SU-DHL-6 (cell line): Measurements from ENCODE around the gene TMEM25.

Experiments
- EZH2phosphoT487 ChIP-seq: fragments of 200-600 bp; sonication (generic), shearing (Covaris generic); conservative IDR thresholded peaks from 2 replicates; pipeline ENCODE4 v1.6.1; 2018; ENCODE audit warnings: mild to moderate bottlenecking, antibody characterized with exemption, low read length, moderate library complexity, mixed read lengths
- TF ChIP-seq, protein P1 (sequence below): fragments of 200-600 bp; sonication (generic); IDR thresholded peaks from one replicate; pipeline ENCODE4 v1.5.1; 2017; ENCODE audit warnings: antibody characterized with exemption, mild to moderate bottlenecking, low read length, moderate library complexity; ENCODE audit not compliant: insufficient read depth, poor library complexity, severe bottlenecking

DNA sequence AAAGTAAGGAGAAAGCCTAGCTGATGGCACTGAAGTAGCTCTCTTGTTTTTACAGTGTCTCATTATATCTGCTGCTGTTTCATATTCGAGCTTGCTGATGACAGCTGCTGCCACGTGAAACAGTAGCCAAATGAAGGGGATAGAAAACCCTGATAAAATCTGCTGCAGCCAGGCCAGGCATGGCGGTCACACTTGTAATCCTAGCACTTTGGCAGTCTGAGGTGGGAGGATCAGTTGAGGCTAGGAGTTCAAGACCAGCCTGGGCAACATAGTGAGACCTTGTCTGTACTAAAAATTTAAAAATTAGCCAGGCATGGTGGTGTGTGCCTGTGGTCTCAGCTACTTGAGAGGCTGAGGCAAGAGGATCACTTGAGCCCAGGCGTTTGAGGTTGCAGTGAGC lies 21.3 kb downstream of the TMEM25 start:
- TF ChIP-seq, protein P1, sequence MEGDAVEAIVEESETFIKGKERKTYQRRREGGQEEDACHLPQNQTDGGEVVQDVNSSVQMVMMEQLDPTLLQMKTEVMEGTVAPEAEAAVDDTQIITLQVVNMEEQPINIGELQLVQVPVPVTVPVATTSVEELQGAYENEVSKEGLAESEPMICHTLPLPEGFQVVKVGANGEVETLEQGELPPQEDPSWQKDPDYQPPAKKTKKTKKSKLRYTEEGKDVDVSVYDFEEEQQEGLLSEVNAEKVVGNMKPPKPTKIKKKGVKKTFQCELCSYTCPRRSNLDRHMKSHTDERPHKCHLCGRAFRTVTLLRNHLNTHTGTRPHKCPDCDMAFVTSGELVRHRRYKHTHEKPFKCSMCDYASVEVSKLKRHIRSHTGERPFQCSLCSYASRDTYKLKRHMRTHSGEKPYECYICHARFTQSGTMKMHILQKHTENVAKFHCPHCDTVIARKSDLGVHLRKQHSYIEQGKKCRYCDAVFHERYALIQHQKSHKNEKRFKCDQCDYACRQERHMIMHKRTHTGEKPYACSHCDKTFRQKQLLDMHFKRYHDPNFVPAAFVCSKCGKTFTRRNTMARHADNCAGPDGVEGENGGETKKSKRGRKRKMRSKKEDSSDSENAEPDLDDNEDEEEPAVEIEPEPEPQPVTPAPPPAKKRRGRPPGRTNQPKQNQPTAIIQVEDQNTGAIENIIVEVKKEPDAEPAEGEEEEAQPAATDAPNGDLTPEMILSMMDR: no peak
- no peak for TF ChIP-seq EZH2phosphoT487
